ENCODE measurements around the gene TESK1.
A peak's percentile ranks its signal among the peaks of the same experiment; 100 is the strongest.

Gene TESK1

DNA sequence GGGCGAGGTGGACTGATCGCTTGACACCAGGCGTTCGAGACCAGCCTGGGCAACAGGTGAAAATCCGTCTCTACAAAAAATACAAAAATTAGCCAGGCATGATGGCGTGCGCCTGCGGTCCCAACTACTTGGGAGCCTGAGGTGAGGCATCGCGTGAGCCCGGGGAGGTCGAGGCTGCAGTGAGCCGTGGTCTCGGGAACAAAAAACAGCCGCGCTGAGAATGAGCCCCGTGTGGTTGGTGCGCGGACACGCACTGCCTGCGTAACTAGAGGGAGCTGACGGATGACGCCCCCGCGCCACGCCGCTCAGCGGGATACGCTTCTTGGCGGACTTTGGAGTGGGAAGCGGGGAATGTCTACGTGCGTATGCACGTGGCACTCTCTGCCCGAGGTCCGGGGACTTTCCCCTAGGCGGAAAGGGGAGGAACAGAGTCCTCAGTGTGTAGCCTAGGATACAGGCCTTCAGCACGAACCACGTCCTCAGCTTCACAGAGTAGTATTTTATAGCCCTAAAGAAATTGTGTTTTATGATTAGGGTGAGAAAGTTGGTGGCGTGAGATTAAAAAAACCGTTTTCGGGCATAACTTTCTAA, 52.6 kb downstream of the TESK1 start, which contains the start of gene RMRP:
RMRP (minus strand) TSS at position 474 of the 591 bp plus-strand sequence.
- H3K36me3 ChIP-seq (ENCODE audit: low read length) = no peaks in the 10 kb centered on the region
- H2AFZ ChIP-seq (ENCODE audit: low read depth, low read length, severe bottlenecking) = peak within 1 kb of the TSS; percentile 30
- H3K4me2 ChIP-seq (ENCODE audit: low read depth, low read length, poor library complexity, severe bottlenecking) = peak within 1 kb of the TSS; percentile 67
- H3F3A ChIP-seq (ENCODE audit: insufficient read depth) = peaks cover 39% of the 10 kb centered on the region
- H3K79me2 ChIP-seq (ENCODE audit: insufficient read depth, low read length) = peaks cover 5% of the 10 kb centered on the region; the same call in 1 of the 2 replicates
- no peaks in the 10 kb centered on the region for H3K27me3 ChIP-seq (ENCODE audit: low read length)
- H3K9me3 ChIP-seq (ENCODE audit: insufficient read depth, low read length) = no peaks in the 10 kb centered on the region
- no peaks in the 10 kb centered on the region for H4K20me1 ChIP-seq (ENCODE audit: low read depth, low read length)
- TF ChIP-seq EZH2phosphoT487 (conservative IDR thresholded peaks at IDR 0.05; ENCODE audit: low read length) = no peak
- TF ChIP-seq, protein P1, sequence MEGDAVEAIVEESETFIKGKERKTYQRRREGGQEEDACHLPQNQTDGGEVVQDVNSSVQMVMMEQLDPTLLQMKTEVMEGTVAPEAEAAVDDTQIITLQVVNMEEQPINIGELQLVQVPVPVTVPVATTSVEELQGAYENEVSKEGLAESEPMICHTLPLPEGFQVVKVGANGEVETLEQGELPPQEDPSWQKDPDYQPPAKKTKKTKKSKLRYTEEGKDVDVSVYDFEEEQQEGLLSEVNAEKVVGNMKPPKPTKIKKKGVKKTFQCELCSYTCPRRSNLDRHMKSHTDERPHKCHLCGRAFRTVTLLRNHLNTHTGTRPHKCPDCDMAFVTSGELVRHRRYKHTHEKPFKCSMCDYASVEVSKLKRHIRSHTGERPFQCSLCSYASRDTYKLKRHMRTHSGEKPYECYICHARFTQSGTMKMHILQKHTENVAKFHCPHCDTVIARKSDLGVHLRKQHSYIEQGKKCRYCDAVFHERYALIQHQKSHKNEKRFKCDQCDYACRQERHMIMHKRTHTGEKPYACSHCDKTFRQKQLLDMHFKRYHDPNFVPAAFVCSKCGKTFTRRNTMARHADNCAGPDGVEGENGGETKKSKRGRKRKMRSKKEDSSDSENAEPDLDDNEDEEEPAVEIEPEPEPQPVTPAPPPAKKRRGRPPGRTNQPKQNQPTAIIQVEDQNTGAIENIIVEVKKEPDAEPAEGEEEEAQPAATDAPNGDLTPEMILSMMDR (IDR thresholded peaks at IDR 0.05; ENCODE audit: insufficient read depth, low read length, poor library complexity, severe bottlenecking) = no peak
- H3K27ac ChIP-seq (ENCODE audit: low read depth, low read length) = peak within 1 kb of the TSS; percentile 83
- H3K9me2 ChIP-seq (replicated peaks; ENCODE audit: insufficient read depth, low read length) = no peaks in the 10 kb centered on the region
- H3K4me3 ChIP-seq (ENCODE audit: insufficient read depth, low read length, poor library complexity, severe bottlenecking) = peak within 1 kb of the TSS; percentile 63
- peak within 1 kb of the TSS; percentile 65 for H3K9ac ChIP-seq (ENCODE audit: low read length)

DNA sequence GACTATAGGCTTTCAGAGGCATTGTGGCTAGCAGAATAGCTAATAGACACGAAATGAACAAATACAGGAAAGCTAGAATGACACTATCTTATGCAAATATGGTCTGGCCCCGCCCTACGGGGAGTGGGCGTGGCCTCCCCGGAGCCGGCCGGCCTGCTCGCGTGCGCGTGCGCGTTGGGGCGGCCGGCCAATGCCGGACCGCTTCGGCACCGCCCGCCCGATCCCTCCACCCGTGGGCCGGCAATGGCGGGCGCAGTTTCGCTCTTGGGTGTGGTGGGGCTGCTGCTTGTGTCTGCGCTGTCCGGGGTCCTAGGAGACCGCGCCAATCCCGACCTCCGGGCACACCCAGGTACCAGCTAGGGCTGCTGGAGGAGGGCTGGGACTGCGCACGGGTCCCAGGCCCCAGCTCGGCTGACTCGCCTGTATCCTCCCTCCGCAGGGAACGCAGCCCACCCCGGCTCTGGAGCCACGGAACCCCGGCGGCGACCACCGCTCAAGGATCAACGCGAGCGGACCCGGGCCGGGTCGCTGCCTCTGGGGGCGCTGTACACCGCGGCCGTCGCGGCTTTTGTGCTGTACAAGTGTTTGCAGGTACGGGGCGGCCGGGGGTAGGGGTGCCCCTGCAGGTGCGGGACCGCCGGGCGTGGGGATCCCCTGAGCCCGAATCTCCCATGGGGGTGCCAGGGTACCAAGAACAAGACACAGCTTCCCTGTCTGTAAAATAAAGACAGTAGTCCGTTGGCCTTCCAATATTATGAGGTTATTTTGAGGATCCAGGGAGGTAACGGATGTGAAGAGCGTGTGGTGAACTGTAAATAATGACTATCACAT, 53.3 kb downstream of the TESK1 start, which contains the start of gene CCDC107:
CCDC107 (plus strand) TSS at position 156 of the 831 bp plus-strand sequence; CDS start at position 244, 88 bp downstream.
- Histone ChIP-seq H3K9me3 (ENCODE audit: insufficient read depth, low read length) (no peaks in the 10 kb centered on the region), H3K4me3 (ENCODE audit: insufficient read depth, low read length, poor library complexity, severe bottlenecking) (peak within 1 kb of the TSS; percentile 63), H3K9ac (ENCODE audit: low read length) (peak within 1 kb of the TSS; percentile 65), H3K27me3 (ENCODE audit: low read length) (no peaks in the 10 kb centered on the region), H3K79me2 (ENCODE audit: insufficient read depth, low read length) (peaks cover 5% of the 10 kb centered on the region; the same call in 1 of the 2 replicates), H2AFZ (ENCODE audit: low read depth, low read length, severe bottlenecking) (peak within 1 kb of the TSS; percentile 30), H3F3A (ENCODE audit: insufficient read depth) (peaks cover 41% of the 10 kb centered on the region), H3K36me3 (ENCODE audit: low read length) (no peaks in the 10 kb centered on the region), H3K27ac (ENCODE audit: low read depth, low read length) (peak within 1 kb of the TSS; percentile 83), H3K9me2 (replicated peaks; ENCODE audit: insufficient read depth, low read length) (no peaks in the 10 kb centered on the region), H3K4me2 (ENCODE audit: low read depth, low read length, poor library complexity, severe bottlenecking) (peak within 1 kb of the TSS; percentile 67), H4K20me1 (ENCODE audit: low read depth, low read length) (no peaks in the 10 kb centered on the region)
- TF ChIP-seq, protein P1 (IDR thresholded peaks at IDR 0.05; ENCODE audit: insufficient read depth, low read length, poor library complexity, severe bottlenecking) = peak; percentile 94
- TF ChIP-seq EZH2phosphoT487 (conservative IDR thresholded peaks at IDR 0.05; ENCODE audit: low read length) = no peak

DNA sequence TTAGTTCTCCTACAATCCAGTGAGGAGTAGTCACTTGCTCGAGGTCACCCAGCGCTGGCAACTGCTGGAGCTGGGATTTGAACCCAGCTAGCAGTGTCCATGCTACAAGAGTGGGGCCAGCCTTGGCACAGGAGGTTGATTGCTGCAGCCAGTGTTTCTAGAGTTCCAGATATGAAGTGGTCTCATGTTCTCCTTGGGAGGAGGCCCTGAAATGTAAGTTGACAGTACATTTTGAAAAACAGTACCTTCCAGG, 53.8 kb downstream of the TESK1 start:
- peak overlapping the region; percentile 67 for H3K4me2 ChIP-seq (ENCODE audit: low read depth, low read length, poor library complexity, severe bottlenecking)
- peak overlapping the region; percentile 83 for H3K27ac ChIP-seq (ENCODE audit: low read depth, low read length)
- H3K79me2 ChIP-seq (ENCODE audit: insufficient read depth, low read length) = peaks cover 10% of the 10 kb centered on the region; the same call in 1 of the 2 replicates
- no peaks in the 10 kb centered on the region for H3K36me3 ChIP-seq (ENCODE audit: low read length)
- no peaks in the 10 kb centered on the region for H3K9me2 ChIP-seq (replicated peaks; ENCODE audit: insufficient read depth, low read length)
- H4K20me1 ChIP-seq (ENCODE audit: low read depth, low read length) = no peaks in the 10 kb centered on the region
- H2AFZ ChIP-seq (ENCODE audit: low read depth, low read length, severe bottlenecking) = no peak overlapping the region
- no peaks in the 10 kb centered on the region for H3K27me3 ChIP-seq (ENCODE audit: low read length)
- no peaks in the 10 kb centered on the region for H3K9me3 ChIP-seq (ENCODE audit: insufficient read depth, low read length)
- peaks cover 46% of the 10 kb centered on the region for H3F3A ChIP-seq (ENCODE audit: insufficient read depth)
- peak overlapping the region; percentile 63 for H3K4me3 ChIP-seq (ENCODE audit: insufficient read depth, low read length, poor library complexity, severe bottlenecking)
- H3K9ac ChIP-seq (ENCODE audit: low read length) = peak overlapping the region; percentile 65
- TF ChIP-seq, protein P1 (IDR thresholded peaks at IDR 0.05; ENCODE audit: insufficient read depth, low read length, poor library complexity, severe bottlenecking) = no peak
- no peak for TF ChIP-seq EZH2phosphoT487 (conservative IDR thresholded peaks at IDR 0.05; ENCODE audit: low read length)
